HG02973 (cell line): ENCODE measurements around the gene SHISA8.

ENCODE experiments used
- ATAC-seq: cut with Tn5 transposase; IDR thresholded peaks from one replicate; pipeline ENCODE4 v1.9.1; 2021; ENCODE audit warnings: moderate library complexity; ENCODE audit not compliant: unreplicated experiment

SHISA8 gene

GRCh38 chr22:41915786-41916493, 1.1 kb upstream of the SHISA8 start:
- ATAC-seq = no peak

- ATAC-seq = no peak
These were observed 251 bp downstream of the SHISA8 start for GRCh38 chr22:41914611-41915034.

- no peak for ATAC-seq
These were observed 886 bp downstream of the SHISA8 start for GRCh38 chr22:41913842-41914534.

- ATAC-seq = no peak
These were observed 1.7 kb downstream of the SHISA8 start for GRCh38 chr22:41913040-41913719.

- ATAC-seq = no peak
These were observed 2.4 kb downstream of the SHISA8 start for GRCh38 chr22:41912338-41913039.

- ATAC-seq = no peak
These were observed 3.8 kb downstream of the SHISA8 start for GRCh38 chr22:41911001-41911611.

GRCh38 chr22:41910050-41911000, 4.5 kb downstream of the SHISA8 start:
- ATAC-seq = no peak

- ATAC-seq = no peak
These were observed 5.4 kb downstream of the SHISA8 start for GRCh38 chr22:41909310-41910049.

GRCh38 chr22:41908411-41909309, 6.2 kb downstream of the SHISA8 start:
- no peak for ATAC-seq

GRCh38 chr22:41907436-41908401, 7.2 kb downstream of the SHISA8 start:
- ATAC-seq = no peak

- ATAC-seq = no peak
These were observed 8.1 kb downstream of the SHISA8 start for GRCh38 chr22:41906822-41907221.

GRCh38 chr22:41905411-41906202, 9.3 kb downstream of the SHISA8 start:
- no peak for ATAC-seq

- no peak for ATAC-seq
These were observed 10.1 kb downstream of the SHISA8 start for GRCh38 chr22:41904450-41905410.

GRCh38 chr22:41902932-41903421, 11.9 kb downstream of the SHISA8 start:
- no peak for ATAC-seq

- ATAC-seq = no peak
These were observed 12.9 kb downstream of the SHISA8 start for GRCh38 chr22:41902016-41902415.
